Lung (tissue), 12 donors: ENCODE results near the gene MYMK. TPM values are rescaled to one million over a fixed set of nuclear protein-coding genes. Genes with fewer than 3 reads are reported as not detected.
A peak's percentile ranks its signal among the peaks of the same experiment; 100 is the strongest.

Experiments
- ATAC-seq: fragments of 200-7000 bp; cut with Tn5 transposase; one replicate; pipeline ENCODE4 v1.9.1; 2020; ENCODE audit warnings: moderate number of reproducible peaks; ENCODE audit not compliant: insufficient read depth, low FRiP score
- DNase-seq, 3 donors: peaks; one replicate each; pipeline ENCODE4 v3.0.0-alpha.2; 2013 to 2017
- H3K27ac ChIP-seq, 2 donors: one replicate each; pipeline ENCODE4 v1.5.1; 2013; ENCODE audit warnings: mild to moderate bottlenecking in 2 of 2, moderate library complexity in 2 of 2, control low read depth in 1 of 2, inconsistent platforms in 1 of 2, low read depth in 1 of 2, low read length in 1 of 2
- H3K27me3 ChIP-seq, 3 donors: one replicate each; pipeline ENCODE4 v1.5.1; 2013; ENCODE audit warnings: low read length in 2 of 3; ENCODE audit not compliant: control insufficient read depth in 3 of 3, insufficient read depth in 3 of 3
- H3K36me3 ChIP-seq, 4 donors: one replicate each; pipeline ENCODE4 v1.5.1; 2013; ENCODE audit warnings: low read length in 4 of 4, mild to moderate bottlenecking in 1 of 4, moderate library complexity in 1 of 4; ENCODE audit not compliant: control insufficient read depth in 4 of 4, insufficient read depth in 4 of 4
- H3K4me1 ChIP-seq, 5 donors: one replicate each; pipeline ENCODE4 v1.5.1; 2013; ENCODE audit warnings: low read length in 5 of 5, mild to moderate bottlenecking in 2 of 5, moderate library complexity in 1 of 5; ENCODE audit not compliant: control insufficient read depth in 5 of 5, insufficient read depth in 5 of 5
- H3K4me3 ChIP-seq: one replicate; pipeline ENCODE4 v1.5.1; 2013; ENCODE audit warnings: mild to moderate bottlenecking, control low read depth, moderate library complexity
- H3K9ac ChIP-seq, 2 donors: one replicate each; pipeline ENCODE4 v1.5.1; 2013; ENCODE audit warnings: low read length in 2 of 2, control low read depth in 1 of 2; ENCODE audit not compliant: insufficient read depth in 1 of 2
- H3K9me3 ChIP-seq, 4 donors: one replicate each; pipeline ENCODE4 v1.5.1; 2013; ENCODE audit warnings: low read length in 3 of 4, mild to moderate bottlenecking in 1 of 4, moderate library complexity in 1 of 4; ENCODE audit not compliant: control insufficient read depth in 4 of 4, insufficient read depth in 3 of 4
- WGBS, 2 donors: extraction: QIAGEN DNeasy Blood & Tissue Kit; methylation state at CpG; one replicate each; pipeline ENCODE4 v1.1.7; 2013; 5-methylcytosine and 5-hydroxymethylcytosine counted together
- polyA plus RNA-seq, 2 donors: library from polyadenylated mRNA; stranded (reverse); fragments of 200-250 nt; gene quantifications; one replicate each; pipeline ENCODE4 v1.2.1, GENCODE V29; 2013
- total RNA-seq, 2 donors: library from RNA; depleted of rRNA in 1 of 2; stranded (reverse); fragments of >200 nt in 1 of 2; gene quantifications; one replicate each; pipeline ENCODE4 v1.2.1, GENCODE V29; 2014 to 2021
- TF ChIP-seq, protein P1 (sequence below): IDR thresholded peaks from 2 replicates; pipeline ENCODE4 v1.5.1; 2012; ENCODE audit warnings: mild to moderate bottlenecking; ENCODE audit errors: control extremely low read depth, extremely low read depth
- donor health status: control.
- donor health status: control.
- donor health status: Bipolar disorder and iron deficiency.
- donor health status: healthy.
- donor health status: DM: yes; HTN: yes; CAD: no.

Gene MYMK
- total and polyA plus RNA-seq, 4 donors: not detected

GRCh38 chr9:133528001-133528875 lies 3.5 kb upstream of the MYMK start:
- H3K36me3 ChIP-seq: no peaks in the 10 kb centered on the region
- no peak for ATAC-seq
- H3K4me1 ChIP-seq: peaks cover 2 to 66% (median 26%) of the 10 kb centered on the region in 5 donors
- no peaks in the 10 kb centered on the region for H3K27me3 ChIP-seq
- no peak overlapping the region for H3K27ac ChIP-seq
- H3K4me3 ChIP-seq: no peak overlapping the region
- H3K9ac ChIP-seq: no peak overlapping the region
- peak in 1 of 3 donors; percentile 33 for DNase-seq
- no peaks in the 10 kb centered on the region for H3K9me3 ChIP-seq
- TF ChIP-seq, protein P1, sequence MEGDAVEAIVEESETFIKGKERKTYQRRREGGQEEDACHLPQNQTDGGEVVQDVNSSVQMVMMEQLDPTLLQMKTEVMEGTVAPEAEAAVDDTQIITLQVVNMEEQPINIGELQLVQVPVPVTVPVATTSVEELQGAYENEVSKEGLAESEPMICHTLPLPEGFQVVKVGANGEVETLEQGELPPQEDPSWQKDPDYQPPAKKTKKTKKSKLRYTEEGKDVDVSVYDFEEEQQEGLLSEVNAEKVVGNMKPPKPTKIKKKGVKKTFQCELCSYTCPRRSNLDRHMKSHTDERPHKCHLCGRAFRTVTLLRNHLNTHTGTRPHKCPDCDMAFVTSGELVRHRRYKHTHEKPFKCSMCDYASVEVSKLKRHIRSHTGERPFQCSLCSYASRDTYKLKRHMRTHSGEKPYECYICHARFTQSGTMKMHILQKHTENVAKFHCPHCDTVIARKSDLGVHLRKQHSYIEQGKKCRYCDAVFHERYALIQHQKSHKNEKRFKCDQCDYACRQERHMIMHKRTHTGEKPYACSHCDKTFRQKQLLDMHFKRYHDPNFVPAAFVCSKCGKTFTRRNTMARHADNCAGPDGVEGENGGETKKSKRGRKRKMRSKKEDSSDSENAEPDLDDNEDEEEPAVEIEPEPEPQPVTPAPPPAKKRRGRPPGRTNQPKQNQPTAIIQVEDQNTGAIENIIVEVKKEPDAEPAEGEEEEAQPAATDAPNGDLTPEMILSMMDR: no peak
- WGBS, 2 donors: 69 to 86% methylated on average over 21 to 22 of the region's 22 CpGs

- no peak overlapping the region for H3K27ac ChIP-seq
- WGBS, 2 donors: 57 to 72% methylated on average over 18 of the region's 18 CpGs
Observed at GRCh38 chr9:133527444-133527920, 2.7 kb upstream of the MYMK start.

GRCh38 chr9:133526721-133527321 lies 2.1 kb upstream of the MYMK start:
- 42 to 49% methylated on average over 21 of the region's 21 CpGs for WGBS, 2 donors
- Histone ChIP-seq H3K27ac (no peak overlapping the region), H3K27me3 (no peaks in the 10 kb centered on the region), H3K9ac (no peak overlapping the region), H3K36me3 (no peaks in the 10 kb centered on the region), H3K4me3 (no peak overlapping the region), H3K4me1 (peaks cover 2 to 63% (median 26%) of the 10 kb centered on the region in 5 donors), H3K9me3 (no peaks in the 10 kb centered on the region)
- DNase-seq (peak in 2 of 3 donors; percentile 31 to 51), ATAC-seq (no peak)
- TF ChIP-seq, protein P1: no peak

More at GRCh38 chr9:133527444-133527920, 2.7 kb upstream of the MYMK start:
- ATAC-seq: no peak
- Histone ChIP-seq H3K36me3 (no peaks in the 10 kb centered on the region), H3K27me3 (no peaks in the 10 kb centered on the region), H3K9me3 (no peaks in the 10 kb centered on the region), H3K4me3 (no peak overlapping the region), H3K9ac (no peak overlapping the region), H3K4me1 (peaks cover 2 to 64% (median 26%) of the 10 kb centered on the region in 5 donors)
- DNase-seq: peak; percentile 90 to 94 (median 90)
- TF ChIP-seq, protein P1: no peak
